Natural killer cell (primary cell): ENCODE measurements around the gene POU2F1. TPM values are rescaled to one million over a fixed set of nuclear protein-coding genes. Genes with fewer than 3 reads are reported as not detected.

Source experiments
- ATAC-seq, 3 donors: fragments of 150-1000 bp in 2 of 3; fragments of 200-7000 bp in 1 of 3; cut with Tn5 transposase; 1 replicate in 1 of 3; 2 replicates in 2 of 3; pipeline ENCODE4 v1.10.0; 2021; ENCODE audit warnings: mild to moderate bottlenecking in 2 of 3, moderate library complexity in 2 of 3
- DNase-seq, 2 donors: peaks; one replicate each; pipeline versions ENCODE4 v3.0.0 to v3.0.0-alpha.2; 2013 to 2021; ENCODE audit warnings: mixed read lengths in 1 of 2
- H3K27ac ChIP-seq: one replicate; pipeline ENCODE4 v1.5.1; 2013; ENCODE audit warnings: mild to moderate bottlenecking, low read length
- H3K27me3 ChIP-seq: one replicate; pipeline ENCODE4 v1.6.1; 2013; ENCODE audit warnings: low read length; ENCODE audit not compliant: control insufficient read depth, insufficient read depth
- H3K36me3 ChIP-seq: one replicate; pipeline ENCODE4 v1.6.1; 2013; ENCODE audit warnings: low read length; ENCODE audit not compliant: control insufficient read depth, insufficient read depth
- H3K4me1 ChIP-seq: one replicate; pipeline ENCODE4 v1.6.1; 2013; ENCODE audit warnings: low read length; ENCODE audit not compliant: control insufficient read depth, insufficient read depth
- H3K4me3 ChIP-seq: one replicate; pipeline ENCODE4 v1.5.1; 2013; ENCODE audit warnings: low read length
- H3K9me3 ChIP-seq: one replicate; pipeline ENCODE4 v1.6.1; 2013; ENCODE audit warnings: low read length; ENCODE audit not compliant: control insufficient read depth, insufficient read depth
- H3K27ac Mint-ChIP-seq, 2 donors: one replicate each; pipeline ENCODE4 v1.8.0; 2022; ENCODE audit warnings: mild to moderate bottlenecking in 2 of 2, mixed read lengths in 2 of 2, moderate library complexity in 1 of 2
- H3K27me3 Mint-ChIP-seq, 2 donors: one replicate each; pipeline ENCODE4 v1.8.0; 2022; ENCODE audit warnings: low read depth in 2 of 2, mixed read lengths in 2 of 2
- H3K36me3 Mint-ChIP-seq: one replicate; pipeline ENCODE4 v1.8.0; 2022; ENCODE audit warnings: mixed read lengths
- H3K4me1 Mint-ChIP-seq, 2 donors: one replicate each; pipeline ENCODE4 v1.8.0; 2022; ENCODE audit warnings: mixed read lengths in 2 of 2
- H3K4me3 Mint-ChIP-seq: one replicate; pipeline ENCODE4 v1.8.0; 2022; ENCODE audit warnings: mild to moderate bottlenecking, moderate library complexity, mixed read lengths
- H3K9me3 Mint-ChIP-seq, 2 donors: one replicate each; pipeline ENCODE4 v1.8.0; 2022; ENCODE audit warnings: mixed read lengths in 2 of 2
- CTCF ChIP-seq: fragments of 200-600 bp; IDR thresholded peaks from one replicate; pipeline ENCODE4 v1.8.0; 2022; ENCODE audit warnings: antibody characterized with exemption
- WGBS: methylation state at CpG from one replicate; pipeline ENCODE4 v1.1.7; 2013; ENCODE audit warnings: missing lambda C conversion rate; ENCODE audit not compliant: insufficient coverage; 5-methylcytosine and 5-hydroxymethylcytosine counted together
- intact Hi-C: fragments of 100-400 bp; cut with micrococcal nuclease; formaldehyde crosslinking; loops from one replicate; pipeline ENCODE4 v1.14.2; 2022
- total RNA-seq, 4 donors: library from RNA; stranded (reverse); fragments of 120-200 nt in 1 of 4; gene quantifications; one replicate each; pipeline versions ENCODE4 v1.2.3 to v1.2.4, GENCODE V29; 2013 to 2022

POU2F1 gene
- total RNA-seq, 3 donors from 2014 or later (not counting 1 experiment from before 2014, with no cell fraction given): 39.8 to 44.6 (median 40.9) TPM

- Mint-ChIP-seq H3K27me3 (no peaks in the 10 kb centered on the region), H3K36me3 (peaks cover 6% of the 10 kb centered on the region), H3K4me3 (no peak overlapping the region), H3K4me1 (peaks cover 16 to 19% of the 10 kb centered on the region in 2 donors), H3K27ac (peak overlapping the region; percentile 29 to 73), H3K9me3 (no peaks in the 10 kb centered on the region)
- H3K27ac ChIP-seq: no peak overlapping the region
- no peaks in the 10 kb centered on the region for H3K9me3 ChIP-seq
- H3K4me1 ChIP-seq: peaks cover 5% of the 10 kb centered on the region
- H3K4me3 ChIP-seq: no peak overlapping the region
- no peak for DNase-seq
- peaks cover 21% of the 10 kb centered on the region for H3K36me3 ChIP-seq
- peak in 1 of 3 donors; percentile 24 for ATAC-seq
- H3K27me3 ChIP-seq: no peaks in the 10 kb centered on the region
- 65% methylated on average over 5 of the region's 5 CpGs for WGBS
- intact Hi-C loops: no loop called here
- TF ChIP-seq CTCF: no peak
These were observed 192.2 kb downstream of the POU2F1 start for GRCh38 chr1:167412920-167413319.

DNA sequence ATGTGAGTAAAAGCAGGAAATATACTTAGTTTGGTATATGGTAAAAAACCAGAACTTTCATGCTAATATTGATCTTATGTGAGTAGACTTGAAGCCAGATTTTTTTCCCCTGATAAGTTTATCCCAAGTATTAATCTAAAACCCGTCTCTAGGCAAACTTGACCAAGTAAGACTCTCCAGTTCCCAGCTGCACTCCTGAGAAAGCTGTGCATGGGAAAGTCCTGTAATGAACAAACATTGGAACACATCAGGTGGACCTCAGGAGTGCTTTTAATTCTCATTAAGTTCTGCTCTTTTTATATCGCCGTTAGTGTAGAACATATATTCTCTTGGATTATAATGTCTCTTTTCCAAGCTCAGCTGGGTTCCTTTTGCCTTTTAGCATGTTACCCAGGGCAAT is 192.6 kb downstream of the POU2F1 start:
- peak overlapping the region; percentile 29 to 73 for H3K27ac Mint-ChIP-seq
- TF ChIP-seq CTCF: no peak
- H3K4me1 Mint-ChIP-seq: peaks cover 16 to 19% of the 10 kb centered on the region in 2 donors
- WGBS: 87% methylated on average over 3 of the region's 3 CpGs
- intact Hi-C loops: no loop called here
- Histone ChIP-seq H3K4me3 (no peak overlapping the region), H3K27ac (no peak overlapping the region), H3K27me3 (no peaks in the 10 kb centered on the region), H3K36me3 (peaks cover 21% of the 10 kb centered on the region), H3K9me3 (no peaks in the 10 kb centered on the region), H3K4me1 (peaks cover 5% of the 10 kb centered on the region)
- H3K4me3 Mint-ChIP-seq: no peak overlapping the region
- ATAC-seq (no peak), DNase-seq (no peak)
- no peaks in the 10 kb centered on the region for H3K27me3 Mint-ChIP-seq
- H3K36me3 Mint-ChIP-seq: peaks cover 6% of the 10 kb centered on the region
- H3K9me3 Mint-ChIP-seq: no peaks in the 10 kb centered on the region

- H3K9me3 Mint-ChIP-seq: no peaks in the 10 kb centered on the region
- H3K4me1 ChIP-seq: peaks cover 5% of the 10 kb centered on the region
- peaks cover 6% of the 10 kb centered on the region for H3K36me3 Mint-ChIP-seq
- WGBS: no CpG with 5 or more reads among the region's 1 CpG
- no peak overlapping the region for H3K4me3 Mint-ChIP-seq
- H3K27ac Mint-ChIP-seq: peak overlapping the region in 1 of 2 donors; percentile 57
- DNase-seq (no peak), ATAC-seq (no peak)
- no peaks in the 10 kb centered on the region for H3K9me3 ChIP-seq
- H3K36me3 ChIP-seq: peaks cover 21% of the 10 kb centered on the region
- H3K27me3 Mint-ChIP-seq: no peaks in the 10 kb centered on the region
- H3K27ac ChIP-seq: no peak overlapping the region
- no peak for TF ChIP-seq CTCF
- H3K4me3 ChIP-seq: no peak overlapping the region
- H3K4me1 Mint-ChIP-seq: peaks cover 16 to 19% of the 10 kb centered on the region in 2 donors
- intact Hi-C loops: no loop called here
- H3K27me3 ChIP-seq: no peaks in the 10 kb centered on the region
These were observed 195.8 kb downstream of the POU2F1 start for GRCh38 chr1:167416506-167416905.

GRCh38 chr1:167418391-167418790 is 197.7 kb downstream of the POU2F1 start:
- Mint-ChIP-seq H3K36me3 (no peaks in the 10 kb centered on the region), H3K4me1 (peaks cover 13 to 25% of the 10 kb centered on the region in 2 donors), H3K4me3 (no peak overlapping the region), H3K27me3 (no peaks in the 10 kb centered on the region), H3K9me3 (no peaks in the 10 kb centered on the region), H3K27ac (peak overlapping the region; percentile 31 to 36)
- ATAC-seq (no peak), DNase-seq (no peak)
- Histone ChIP-seq H3K4me1 (peaks cover 5% of the 10 kb centered on the region), H3K27me3 (no peaks in the 10 kb centered on the region), H3K4me3 (no peak overlapping the region), H3K27ac (no peak overlapping the region), H3K9me3 (no peaks in the 10 kb centered on the region), H3K36me3 (peaks cover 9% of the 10 kb centered on the region)
- intact Hi-C loops: no loop called here
- no peak for TF ChIP-seq CTCF
